Measurements from ENCODE around the gene STAG1. TPM values are rescaled to one million over a fixed set of nuclear protein-coding genes. Genes with fewer than 3 reads are reported as not detected.
A peak's percentile ranks its signal among the peaks of the same experiment; 100 is the strongest.

Gene STAG1
- total and polyA plus RNA-seq, 8 donors, result 7.5 to 105 (median 37.9) TPM

DNA sequence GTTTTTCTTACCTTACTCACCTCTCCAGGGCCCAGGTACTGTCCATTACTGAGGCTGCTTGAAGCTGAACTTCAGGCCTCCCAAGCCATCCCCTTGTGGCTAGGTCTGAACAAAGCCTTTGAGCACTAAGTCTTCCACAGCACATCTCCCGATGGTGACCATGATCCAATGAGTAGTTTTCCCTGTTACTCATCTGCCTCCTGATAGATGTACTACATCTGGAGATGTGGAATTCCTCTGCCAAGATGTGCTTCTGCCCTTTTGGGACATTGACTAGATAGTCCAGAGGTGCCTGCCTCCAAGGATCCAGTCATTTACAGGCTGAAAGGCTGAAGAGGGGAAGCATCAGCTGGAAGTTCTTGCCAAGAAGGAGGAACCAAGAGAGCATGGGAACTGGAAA is 37.8 kb upstream of the STAG1 start:
- H3K36me3 ChIP-seq, result no peaks in the 10 kb centered on the region
- no peaks in the 10 kb centered on the region for H3K9me3 ChIP-seq
- intact Hi-C loops (cut with DNase I; ENCODE audit: low total_unique reads), result no loop called here
- no peak for DNase-seq
- TF ChIP-seq EP300 (IDR thresholded peaks at IDR 0.05) (no peak), POLR2AphosphoS5 (IDR thresholded peaks at IDR 0.05) (no peak), POLR2A (IDR thresholded peaks at IDR 0.05) (no peak)
- TF ChIP-seq, protein P1, sequence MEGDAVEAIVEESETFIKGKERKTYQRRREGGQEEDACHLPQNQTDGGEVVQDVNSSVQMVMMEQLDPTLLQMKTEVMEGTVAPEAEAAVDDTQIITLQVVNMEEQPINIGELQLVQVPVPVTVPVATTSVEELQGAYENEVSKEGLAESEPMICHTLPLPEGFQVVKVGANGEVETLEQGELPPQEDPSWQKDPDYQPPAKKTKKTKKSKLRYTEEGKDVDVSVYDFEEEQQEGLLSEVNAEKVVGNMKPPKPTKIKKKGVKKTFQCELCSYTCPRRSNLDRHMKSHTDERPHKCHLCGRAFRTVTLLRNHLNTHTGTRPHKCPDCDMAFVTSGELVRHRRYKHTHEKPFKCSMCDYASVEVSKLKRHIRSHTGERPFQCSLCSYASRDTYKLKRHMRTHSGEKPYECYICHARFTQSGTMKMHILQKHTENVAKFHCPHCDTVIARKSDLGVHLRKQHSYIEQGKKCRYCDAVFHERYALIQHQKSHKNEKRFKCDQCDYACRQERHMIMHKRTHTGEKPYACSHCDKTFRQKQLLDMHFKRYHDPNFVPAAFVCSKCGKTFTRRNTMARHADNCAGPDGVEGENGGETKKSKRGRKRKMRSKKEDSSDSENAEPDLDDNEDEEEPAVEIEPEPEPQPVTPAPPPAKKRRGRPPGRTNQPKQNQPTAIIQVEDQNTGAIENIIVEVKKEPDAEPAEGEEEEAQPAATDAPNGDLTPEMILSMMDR (IDR thresholded peaks at IDR 0.05), result no peak
- H3K4me3 ChIP-seq, result no peak overlapping the region
- WGBS, 5 donors, result 88 to 100% (median 90%) methylated on average over 1 of the region's 1 CpG
- no peaks in the 10 kb centered on the region for H3K27me3 ChIP-seq
- H3K27ac ChIP-seq, result no peak overlapping the region
- H3K4me1 ChIP-seq, result peaks cover 5 to 20% (median 15%) of the 10 kb centered on the region in 4 donors

DNA sequence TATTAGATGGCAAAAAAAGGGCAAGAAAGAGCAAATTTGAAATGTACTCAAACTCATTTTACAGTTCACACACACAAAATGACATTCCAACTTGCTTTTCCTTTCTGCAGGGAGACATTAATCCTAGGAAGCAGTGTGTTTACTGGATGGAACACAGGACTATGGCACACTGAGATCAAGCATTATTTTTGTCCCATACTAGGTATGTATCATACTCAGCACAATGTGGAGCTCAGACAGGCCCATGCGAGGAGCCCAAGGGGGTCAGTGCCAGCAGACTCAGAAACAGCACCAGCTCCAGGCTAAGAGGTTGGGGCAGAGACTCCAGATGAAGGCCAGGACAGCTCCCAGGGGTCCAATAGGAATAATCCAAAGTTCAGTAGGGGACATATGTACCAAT is 36.0 kb upstream of the STAG1 start:
- no peaks in the 10 kb centered on the region for H3K9me3 ChIP-seq
- no peak overlapping the region for H3K27ac ChIP-seq
- no peaks in the 10 kb centered on the region for H3K27me3 ChIP-seq
- no peak overlapping the region for H3K4me3 ChIP-seq
- H3K36me3 ChIP-seq, result no peaks in the 10 kb centered on the region
- H3K4me1 ChIP-seq, result peaks cover 5 to 20% (median 15%) of the 10 kb centered on the region in 4 donors
- no peak for DNase-seq
- WGBS, 5 donors, result 78 to 100% (median 86%) methylated on average over 1 of the region's 1 CpG
- intact Hi-C loops (cut with DNase I; ENCODE audit: low total_unique reads), result no loop called here
- TF ChIP-seq POLR2AphosphoS5 (IDR thresholded peaks at IDR 0.05) (no peak), EP300 (IDR thresholded peaks at IDR 0.05) (no peak), POLR2A (IDR thresholded peaks at IDR 0.05) (no peak)
- TF ChIP-seq, protein P1 (IDR thresholded peaks at IDR 0.05), result no peak

DNA sequence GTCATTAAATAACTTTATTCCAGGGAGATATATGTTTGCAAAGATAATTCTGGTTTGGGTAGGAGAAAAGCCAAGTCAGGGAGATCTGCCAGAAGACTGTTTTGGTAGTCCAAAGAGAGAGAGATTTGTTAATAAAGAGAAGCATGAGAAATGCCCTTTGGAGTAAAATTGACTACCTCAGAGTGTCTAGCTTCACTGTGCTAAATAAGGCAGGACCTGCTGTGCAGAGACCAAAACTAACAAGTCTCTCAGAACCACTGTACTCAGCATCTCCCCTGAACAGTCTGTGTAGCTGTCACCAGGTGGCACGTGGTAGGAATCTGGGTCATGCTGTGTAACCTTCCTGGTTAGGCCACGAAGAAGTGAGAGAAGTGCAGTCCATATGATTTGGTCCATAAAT is 35.2 kb upstream of the STAG1 start:
- 4 to 26% (median 12%) methylated on average over 2 of the region's 2 CpGs for WGBS, 5 donors
- Histone ChIP-seq H3K4me3 (no peak overlapping the region), H3K9me3 (no peaks in the 10 kb centered on the region), H3K27me3 (no peaks in the 10 kb centered on the region), H3K36me3 (no peaks in the 10 kb centered on the region), H3K27ac (peak overlapping the region in 4 of 5 donors; percentile 3 to 72 (median 62)), H3K4me1 (peaks cover 5 to 20% (median 15%) of the 10 kb centered on the region in 4 donors)
- peak; percentile 28 to 32 for DNase-seq
- TF ChIP-seq POLR2AphosphoS5 (IDR thresholded peaks at IDR 0.05) (no peak), EP300 (IDR thresholded peaks at IDR 0.05) (no peak), POLR2A (IDR thresholded peaks at IDR 0.05) (no peak)
- TF ChIP-seq, protein P1 (IDR thresholded peaks at IDR 0.05), result no peak
- intact Hi-C loops (cut with DNase I; ENCODE audit: low total_unique reads), result no loop called here

DNA sequence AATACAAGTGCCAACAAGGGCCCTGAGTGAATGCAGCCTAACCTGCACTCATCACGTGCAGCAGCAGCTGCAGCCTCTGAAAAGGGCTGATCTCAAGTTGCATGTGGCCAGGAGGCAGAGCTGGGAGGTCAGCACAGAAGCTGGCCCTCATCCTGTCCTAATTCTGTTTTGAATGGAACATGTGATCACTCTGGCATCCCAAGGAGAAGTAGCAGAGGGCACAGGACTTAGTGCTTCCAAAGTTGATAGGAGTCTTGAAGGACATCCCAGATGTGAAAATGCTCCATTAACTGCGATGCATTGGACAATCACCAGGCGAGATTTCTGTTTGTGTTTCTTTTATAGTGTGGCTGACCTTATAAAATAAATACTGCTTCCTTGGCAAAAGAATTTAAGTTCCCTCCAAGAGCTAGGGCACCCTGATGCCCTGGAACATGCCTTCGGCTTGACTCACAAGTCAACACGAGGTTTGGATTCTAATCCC is 31.6 kb upstream of the STAG1 start:
- WGBS, 5 donors, result 52 to 71% (median 65%) methylated on average over 5 of the region's 5 CpGs
- intact Hi-C loops (cut with DNase I; ENCODE audit: low total_unique reads), result no loop called here
- H3K4me3 ChIP-seq, result no peak overlapping the region
- no peak for DNase-seq
- H3K4me1 ChIP-seq, result peaks cover 5 to 20% (median 15%) of the 10 kb centered on the region in 4 donors
- H3K9me3 ChIP-seq, result no peaks in the 10 kb centered on the region
- no peaks in the 10 kb centered on the region for H3K36me3 ChIP-seq
- H3K27ac ChIP-seq, result no peak overlapping the region
- H3K27me3 ChIP-seq, result no peaks in the 10 kb centered on the region
- TF ChIP-seq POLR2A (IDR thresholded peaks at IDR 0.05) (no peak), POLR2AphosphoS5 (IDR thresholded peaks at IDR 0.05) (no peak), EP300 (IDR thresholded peaks at IDR 0.05) (no peak)
- TF ChIP-seq, protein P1 (IDR thresholded peaks at IDR 0.05), result no peak

All from stomach (tissue), 9 donors.